GM12892 (cell line): ENCODE results near the gene TCF19.

Experiments
- POLR2A ChIP-seq: IDR thresholded peaks from 2 replicates; pipeline ENCODE4 v1.6.1; 2011; ENCODE audit warnings: low read depth, low read length, control low read depth
- POLR2AphosphoS5 ChIP-seq: IDR thresholded peaks from 2 replicates; pipeline ENCODE4 v1.6.1; 2011; ENCODE audit warnings: low read depth, low read length, control low read depth
- TAF1 ChIP-seq: IDR thresholded peaks from 2 replicates; pipeline ENCODE4 v1.6.1; 2011; ENCODE audit warnings: low read depth, mild to moderate bottlenecking, control low read depth, low read length, borderline replicate concordance

- no peak for TF ChIP-seq POLR2A
- TF ChIP-seq POLR2AphosphoS5, result no peak
- TF ChIP-seq TAF1, result no peak
Observed at GRCh38 chr6:31172973-31173384, 14.6 kb downstream of the TCF19 start.
